Coronary artery (tissue), 2 donors: ENCODE results near the gene LINC01488.

Source experiments
- DNase-seq: peaks from one replicate; pipeline ENCODE4 v3.0.0-alpha.2; 2017; ENCODE audit warnings: low spot score
- H3K27ac ChIP-seq, 2 donors: fragments of 200-600 bp; sonication (generic); one replicate each; pipeline ENCODE4 v1.5.1; 2016 to 2019
- H3K4me3 ChIP-seq: fragments of 200-600 bp; sonication (generic); 2 replicates; pipeline ENCODE4 v1.5.1; 2016; ENCODE audit warnings: mild to moderate bottlenecking, moderate library complexity
- TF ChIP-seq, protein P1 (sequence below): fragments of 200-600 bp; sonication (generic); IDR thresholded peaks from one replicate; pipeline ENCODE4 v1.5.1; 2019; ENCODE audit warnings: antibody characterized with exemption

Gene LINC01488

DNA sequence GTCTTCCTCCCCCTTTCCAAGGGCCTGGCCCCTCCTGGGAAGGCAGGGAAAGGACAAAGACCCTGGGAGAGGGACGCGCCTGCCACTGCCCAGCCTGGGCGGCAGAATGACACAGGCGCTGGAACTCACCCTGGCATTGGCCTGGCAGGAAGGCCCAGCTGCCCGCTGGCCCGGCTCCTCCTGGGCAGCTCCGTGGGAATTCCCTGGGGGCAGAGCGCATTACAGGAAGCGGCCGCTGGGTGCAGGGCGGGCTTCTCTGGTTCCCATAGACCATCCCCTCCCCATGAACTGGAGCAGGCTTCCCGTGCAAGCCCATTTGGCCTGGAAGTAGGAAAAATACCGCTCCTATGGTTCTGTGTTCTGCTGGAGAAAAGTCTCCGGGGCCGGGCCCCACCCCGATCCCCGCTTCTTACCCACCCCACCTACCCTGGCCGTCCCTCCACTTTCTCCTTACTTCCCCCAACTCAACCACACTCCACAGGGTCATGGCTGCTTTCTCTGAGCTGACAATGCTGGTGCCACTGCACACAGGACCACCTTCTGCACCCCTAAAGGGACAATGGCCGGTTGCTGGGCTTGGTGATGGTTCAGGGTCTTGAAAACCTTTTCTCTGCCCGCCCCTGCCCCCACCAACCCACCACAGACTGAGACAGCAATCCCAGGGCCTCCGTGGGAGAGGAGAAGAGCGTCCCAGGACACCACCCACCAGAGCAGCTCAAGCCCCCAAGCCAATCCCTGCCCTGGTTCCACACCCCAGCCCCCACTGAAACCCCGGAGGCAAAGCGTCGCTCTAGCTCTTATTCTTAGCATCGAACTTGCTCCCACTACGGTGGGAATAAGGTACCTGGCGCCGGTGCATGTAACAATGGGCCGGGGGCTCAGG, 58.9 kb downstream of the LINC01488 start:
- H3K27ac ChIP-seq = peak overlapping the region; percentile 68 to 86
- H3K4me3 ChIP-seq = peak overlapping the region; percentile 36
- TF ChIP-seq, protein P1, sequence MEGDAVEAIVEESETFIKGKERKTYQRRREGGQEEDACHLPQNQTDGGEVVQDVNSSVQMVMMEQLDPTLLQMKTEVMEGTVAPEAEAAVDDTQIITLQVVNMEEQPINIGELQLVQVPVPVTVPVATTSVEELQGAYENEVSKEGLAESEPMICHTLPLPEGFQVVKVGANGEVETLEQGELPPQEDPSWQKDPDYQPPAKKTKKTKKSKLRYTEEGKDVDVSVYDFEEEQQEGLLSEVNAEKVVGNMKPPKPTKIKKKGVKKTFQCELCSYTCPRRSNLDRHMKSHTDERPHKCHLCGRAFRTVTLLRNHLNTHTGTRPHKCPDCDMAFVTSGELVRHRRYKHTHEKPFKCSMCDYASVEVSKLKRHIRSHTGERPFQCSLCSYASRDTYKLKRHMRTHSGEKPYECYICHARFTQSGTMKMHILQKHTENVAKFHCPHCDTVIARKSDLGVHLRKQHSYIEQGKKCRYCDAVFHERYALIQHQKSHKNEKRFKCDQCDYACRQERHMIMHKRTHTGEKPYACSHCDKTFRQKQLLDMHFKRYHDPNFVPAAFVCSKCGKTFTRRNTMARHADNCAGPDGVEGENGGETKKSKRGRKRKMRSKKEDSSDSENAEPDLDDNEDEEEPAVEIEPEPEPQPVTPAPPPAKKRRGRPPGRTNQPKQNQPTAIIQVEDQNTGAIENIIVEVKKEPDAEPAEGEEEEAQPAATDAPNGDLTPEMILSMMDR = peak; percentile 19
- peak; percentile 87 for DNase-seq

DNA sequence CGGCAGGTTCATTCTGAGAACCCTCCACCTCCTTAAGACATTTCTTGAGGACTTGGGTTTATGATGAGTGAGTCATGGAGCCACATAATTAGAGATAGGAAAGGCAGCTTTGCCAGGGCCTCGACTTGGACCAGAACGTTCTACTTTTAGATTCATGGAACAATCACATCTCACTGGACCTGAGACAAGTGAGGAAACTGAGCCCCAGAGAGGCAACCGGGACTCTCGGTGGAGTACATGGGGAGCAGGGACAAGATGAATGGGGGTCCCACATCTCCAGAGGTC, 59.5 kb downstream of the LINC01488 start:
- Histone ChIP-seq H3K4me3 (no peak overlapping the region), H3K27ac (peak overlapping the region; percentile 56 to 86)
- DNase-seq = peak; percentile 72
- TF ChIP-seq, protein P1 = no peak

DNA sequence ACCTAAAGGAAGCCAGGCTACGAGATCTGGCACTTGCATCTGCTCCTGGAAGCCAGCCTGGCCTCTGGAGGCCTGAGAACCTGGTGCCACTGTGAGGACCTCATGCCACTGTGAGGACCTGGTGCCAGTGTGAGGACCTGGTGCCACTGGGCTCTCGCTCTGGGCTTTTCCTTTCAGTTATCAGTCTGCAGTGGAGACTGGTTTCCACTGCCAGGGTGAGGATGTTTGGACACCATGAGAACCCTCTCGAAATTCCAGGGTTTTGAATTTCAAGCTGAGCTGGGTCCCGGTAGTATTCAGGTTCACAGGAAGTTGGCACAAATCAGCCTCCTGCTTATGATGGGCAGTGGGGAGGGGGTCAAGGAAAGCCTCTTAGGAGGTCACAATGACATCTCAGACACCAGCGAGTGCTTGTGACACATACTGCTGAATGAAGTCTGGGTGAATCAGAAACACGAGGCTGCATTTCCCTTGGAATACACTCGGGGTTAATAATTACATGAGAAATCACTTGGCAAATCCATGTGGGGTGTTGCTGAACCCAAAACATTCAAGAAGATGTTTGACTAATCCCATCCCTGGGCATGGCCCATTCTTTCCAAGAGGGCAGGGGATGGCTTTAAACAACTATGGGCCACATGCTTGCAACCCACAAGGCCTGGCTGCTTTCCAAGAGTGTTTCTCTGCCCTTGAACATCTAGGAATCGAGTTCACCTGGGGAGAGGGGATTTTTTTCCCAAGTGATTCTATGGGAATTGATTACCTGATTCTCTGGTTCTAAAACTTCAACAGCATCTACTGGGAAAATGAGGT, 60.2 kb downstream of the LINC01488 start:
- H3K27ac ChIP-seq = peak overlapping the region; percentile 56 to 86
- TF ChIP-seq, protein P1 = no peak
- peak; percentile 68 for DNase-seq
- no peak overlapping the region for H3K4me3 ChIP-seq

DNA sequence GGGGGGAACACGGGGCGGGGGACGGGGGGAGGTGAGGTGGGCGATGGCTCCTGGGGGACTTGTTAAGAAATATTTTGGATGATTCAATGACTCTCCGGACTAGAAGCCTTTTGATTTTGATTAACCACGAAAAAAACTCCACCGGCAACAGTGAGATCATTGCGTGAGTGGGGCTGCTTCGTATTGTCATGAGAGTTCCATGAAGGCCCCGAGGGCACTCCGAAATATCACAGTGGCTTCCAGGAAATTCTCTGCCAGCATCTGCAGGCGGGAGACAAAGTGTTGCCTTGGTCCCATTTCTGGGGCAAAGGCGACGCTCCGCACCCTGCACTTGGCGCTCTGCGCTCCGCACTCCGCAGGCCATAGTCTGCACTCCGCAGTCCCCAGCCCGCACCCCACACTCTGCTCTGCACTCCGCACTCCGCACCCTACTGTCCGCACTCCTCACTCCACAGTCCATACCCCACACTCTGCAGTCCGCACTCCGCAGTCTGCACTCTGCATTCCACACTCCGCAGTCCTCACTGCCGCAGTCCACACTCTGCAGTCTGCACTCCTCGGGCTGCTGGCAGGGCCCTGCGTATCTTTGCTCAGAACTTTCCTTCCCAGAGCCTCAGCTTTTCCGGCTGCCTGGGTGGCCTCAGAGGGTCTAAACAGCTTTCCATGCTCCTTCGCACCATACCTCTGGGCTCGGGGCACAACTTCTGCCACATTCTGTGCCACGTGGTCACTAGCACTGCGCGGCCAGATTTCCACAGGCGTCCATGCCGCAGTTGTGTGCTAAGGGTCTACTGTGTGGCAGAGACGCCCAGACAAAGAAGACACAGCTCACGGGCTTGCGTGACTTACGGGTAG, 61.1 kb downstream of the LINC01488 start:
- TF ChIP-seq, protein P1 = no peak
- DNase-seq = peak; percentile 49
- Histone ChIP-seq H3K27ac (no peak overlapping the region), H3K4me3 (no peak overlapping the region)
